ENCODE data around the gene FYCO1. TPM values are rescaled to one million over a fixed set of nuclear protein-coding genes. Genes with fewer than 3 reads are reported as not detected.

Gene FYCO1
- total and polyA plus RNA-seq, 10 of the 15 experiments (the other 5 are each of a cell fraction or from before 2014, with no cell fraction given): 1.5 to 8.4 (median 6.5) TPM

- TF ChIP-seq ATF2 (IDR thresholded peaks at IDR 0.05; ENCODE audit: low read length) (no peak), CEBPB (IDR thresholded peaks at IDR 0.05; ENCODE audit: borderline replicate concordance in 1 of 2, low read depth in 2 of 2, low read length in 2 of 2) (no peak), CBX5 (IDR thresholded peaks at IDR 0.05; ENCODE audit: low read depth) (no peak)
Observed at GRCh38 chr3:45984331-45985312, 11.0 kb downstream of the FYCO1 start (continued).

GRCh38 chr3:45983770-45984169, 11.9 kb downstream of the FYCO1 start:
- Histone ChIP-seq H3K27ac (ENCODE audit: control insufficient read depth, insufficient read depth) (no peak overlapping the region), H3K79me2 (ENCODE audit: control insufficient read depth, insufficient read depth, low read length) (no peaks in the 10 kb centered on the region), H3K9ac (ENCODE audit: control insufficient read depth, insufficient read depth, low read length) (no peak overlapping the region), H3K36me3 (ENCODE audit: control insufficient read depth in 2 of 2, insufficient read depth in 2 of 2, low read length in 1 of 2) (peaks cover 9 to 18% of the 10 kb centered on the region in 2 experiments), H2AFZ (ENCODE audit: control insufficient read depth, low read depth, low read length) (no peak overlapping the region), H3K9me3 (replicated peaks; ENCODE audit: control insufficient read depth, insufficient read depth, low read length) (no peaks in the 10 kb centered on the region), H3K4me1 (ENCODE audit: control insufficient read depth, insufficient read depth, low read length) (peaks cover 7% of the 10 kb centered on the region), H4K20me1 (ENCODE audit: control insufficient read depth, insufficient read depth) (no peaks in the 10 kb centered on the region; the same call in 1 of the 2 replicates), H3K4me3 (no peak overlapping the region), H3K4me2 (ENCODE audit: control insufficient read depth, insufficient read depth) (no peak overlapping the region), H3K27me3 (replicated peaks in 1 of 2; ENCODE audit: control insufficient read depth in 2 of 2, insufficient read depth in 2 of 2, low read length in 1 of 2) (no peaks in the 10 kb centered on the region)
- no peak for TF ChIP-seq NBN (IDR thresholded peaks at IDR 0.05)
- no peak for TF ChIP-seq ZNF687 (IDR thresholded peaks at IDR 0.05)
- no peak for TF ChIP-seq NFIC (IDR thresholded peaks at IDR 0.05; ENCODE audit: low read depth, low read length)
- FAIRE-seq (no peak), DNase-seq (ENCODE audit: low read depth, low spot score) (no peak), ATAC-seq (no peak)
- in situ Hi-C loops (cut with MboI) (no loop called here), intact Hi-C loops (cut with micrococcal nuclease; ENCODE audit: unreplicated experiment) (no loop called here)
- POLR2A ChIA-PET: interaction anchor here (2.2 kb wide), 1 partner anchor 11 kb away, joined by 7 read pairs; no protein-coding TSS in a partner anchor
- RAD21 ChIA-PET (ENCODE audit: unreplicated experiment): interaction anchor here (1.6 kb wide), 1 partner anchor 11 kb away, joined by 3 read pairs; no protein-coding TSS in a partner anchor
- SMC1A ChIA-PET (ENCODE audit: uncharacterized antibody, unreplicated experiment): interaction anchor here (2.2 kb wide), 1 partner anchor 15 kb away, joined by 6 read pairs; no protein-coding TSS in a partner anchor
- CTCF ChIA-PET: interaction anchor here (0.7 kb wide), 1 partner anchor 11 kb away, joined by 3 read pairs; no protein-coding TSS in a partner anchor
- 89% methylated on average over 3 of the region's 3 CpGs for WGBS (ENCODE audit: insufficient coverage, insufficient replicate concordance, low lambda C conversion rate, missing lambda C conversion rate)
- no TSS peak for BruUV-seq (replicated peaks)

Data from GM12878 (cell line).